ENCODE data around the gene PIP4K2A. TPM values are rescaled to one million over a fixed set of nuclear protein-coding genes. Genes with fewer than 3 reads are reported as not detected.
"Not testable (repeated sequence)": the region's sequence is repeated elsewhere in the genome, so short reads cannot be mapped to it uniquely, and the experiment has no call there.

PIP4K2A gene
- total RNA-seq = 100 to 1,000 TPM in 1 of 2 donors, 10 to 100 TPM in 1; 87.7 to 137 TPM

DNA sequence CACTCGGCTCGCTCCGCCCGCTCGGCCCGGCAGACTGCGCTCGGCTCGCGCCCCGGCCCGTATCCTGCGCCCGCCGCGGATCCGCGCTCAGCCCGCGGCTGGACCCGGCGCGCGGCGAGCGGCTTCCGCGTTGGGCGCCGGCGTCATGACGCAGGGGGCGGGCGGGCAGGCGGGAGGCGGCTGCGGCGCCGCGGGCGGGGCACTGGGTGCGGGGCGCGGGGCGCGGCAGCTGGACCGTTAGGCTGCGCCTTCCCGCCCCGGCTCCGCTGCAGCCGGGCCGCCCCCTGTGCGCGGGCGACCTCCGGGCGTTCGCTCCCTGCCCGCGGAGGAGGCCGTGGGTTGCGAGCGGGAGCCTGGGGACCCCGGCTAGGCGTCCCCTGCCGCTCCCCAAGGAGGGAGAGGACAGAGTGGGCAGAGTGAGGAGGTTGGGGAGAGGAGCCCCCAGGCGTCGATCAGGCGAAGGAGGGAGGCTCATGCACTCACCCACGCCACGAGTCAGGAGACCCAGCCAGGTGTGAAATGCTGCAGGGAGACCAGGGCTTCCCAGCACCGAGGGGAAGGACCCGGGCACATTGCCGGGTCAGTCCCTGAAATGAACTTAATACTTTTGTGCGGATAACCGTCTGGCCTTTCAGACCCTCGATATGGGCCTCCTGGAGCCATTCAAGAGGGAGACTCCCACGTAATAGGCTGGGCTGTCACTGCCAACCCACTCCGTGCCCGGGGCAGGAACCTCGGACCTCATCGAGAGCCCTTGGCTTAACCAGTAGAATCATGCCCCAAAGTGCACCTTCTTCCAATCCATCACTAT is at the start of gene PIP4K2A:
TSS of gene PIP4K2A (minus strand) at position 100 of the 811 bp plus-strand sequence. CDS start 252 bp downstream, outside the sequence.
- Mint-ChIP-seq H3K36me3 (peaks cover 4 to 9% of the 10 kb centered on the region in 2 donors), H3K9me3 (no peaks in the 10 kb centered on the region), H3K27ac (peak within 1 kb of the TSS; percentile 89 to 94)
- DNase-seq (ENCODE audit: low spot score in 2 of 2) = peak; percentile 76 to 79
- peak; percentile 88 for ATAC-seq

DNA sequence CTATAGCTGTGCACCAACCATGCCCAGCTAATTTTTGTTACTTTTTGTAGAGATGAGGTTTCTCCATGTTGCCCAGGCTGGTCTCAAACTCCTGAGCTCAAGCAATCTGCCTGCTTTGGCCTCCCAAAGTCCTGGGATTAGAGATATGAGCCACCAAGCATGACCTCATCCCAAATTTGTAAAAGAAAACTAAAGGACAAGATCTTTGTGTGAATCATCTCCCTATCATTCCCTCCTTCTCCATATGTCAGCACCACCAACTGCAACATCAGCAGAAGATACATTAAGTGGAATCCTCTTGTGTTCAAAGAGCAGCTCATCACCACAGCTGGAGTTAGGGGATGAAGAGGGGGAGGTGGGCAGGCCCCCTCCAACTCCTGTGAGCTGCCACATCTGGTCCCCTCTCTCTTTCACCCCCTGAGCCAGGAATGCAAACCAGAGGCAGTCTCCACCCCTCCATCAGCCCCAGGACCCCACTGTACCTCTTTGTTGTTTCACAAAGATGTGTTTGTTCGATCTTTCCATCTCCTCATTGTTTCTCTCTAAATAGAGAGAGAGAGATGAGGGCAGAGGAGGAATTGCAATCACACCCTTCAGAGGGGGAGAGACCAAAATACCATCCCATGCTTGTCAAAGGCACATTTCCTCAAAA is 47.3 kb upstream of the PIP4K2A start:
- ATAC-seq (no peak), DNase-seq (ENCODE audit: low spot score in 2 of 2) (no peak)
- Mint-ChIP-seq H3K36me3 (no peaks in the 10 kb centered on the region), H3K27ac (no peak overlapping the region), H3K9me3 (no peaks in the 10 kb centered on the region)

GRCh38 chr10:22760025-22760424 is 45.6 kb upstream of the PIP4K2A start:
- Mint-ChIP-seq H3K36me3 (no peaks in the 10 kb centered on the region), H3K27ac (no peak overlapping the region), H3K9me3 (no peaks in the 10 kb centered on the region)
- DNase-seq (ENCODE audit: low spot score in 2 of 2) = no peak
- ATAC-seq = no peak

DNA sequence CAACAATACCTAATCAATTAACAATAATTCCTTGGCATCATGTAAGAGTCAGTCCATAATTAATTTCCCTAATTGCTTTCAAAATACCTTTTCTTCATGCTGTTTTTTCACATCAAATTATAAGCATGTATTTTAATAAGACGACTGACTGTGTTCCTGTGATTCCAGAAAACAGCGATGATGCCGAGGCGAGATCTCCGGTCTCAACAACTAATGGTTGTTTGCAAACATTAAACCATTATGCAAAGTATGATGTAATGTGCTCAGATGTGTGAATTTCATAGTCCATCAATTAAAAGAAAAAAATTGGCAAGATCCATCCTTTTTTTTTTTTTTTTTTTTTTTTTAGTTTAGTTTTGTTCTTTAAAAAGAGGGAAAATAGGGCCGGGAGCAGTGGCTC is 44.5 kb upstream of the PIP4K2A start:
- Mint-ChIP-seq H3K27ac (no peak overlapping the region), H3K9me3 (no peaks in the 10 kb centered on the region), H3K36me3 (no peaks in the 10 kb centered on the region)
- ATAC-seq (no peak), DNase-seq (ENCODE audit: low spot score in 2 of 2) (no peak)

GRCh38 chr10:22754296-22754695 is 39.9 kb upstream of the PIP4K2A start:
- no peak for DNase-seq (ENCODE audit: low spot score in 2 of 2)
- Mint-ChIP-seq H3K9me3 (no peaks in the 10 kb centered on the region), H3K27ac (no peak overlapping the region), H3K36me3 (no peaks in the 10 kb centered on the region)
- ATAC-seq = no peak

- Mint-ChIP-seq H3K9me3 (no peaks in the 10 kb centered on the region), H3K36me3 (no peaks in the 10 kb centered on the region), H3K27ac (no peak overlapping the region)
- ATAC-seq (no peak), DNase-seq (ENCODE audit: low spot score in 2 of 2) (no peak)
These were observed 39.4 kb upstream of the PIP4K2A start for GRCh38 chr10:22753786-22754185.

- Mint-ChIP-seq H3K36me3 (no peaks in the 10 kb centered on the region), H3K9me3 (no peaks in the 10 kb centered on the region), H3K27ac (no peak overlapping the region)
- DNase-seq (ENCODE audit: low spot score in 2 of 2) (no peak), ATAC-seq (no peak)
These were observed 38.0 kb upstream of the PIP4K2A start for GRCh38 chr10:22752272-22752889.

- DNase-seq (ENCODE audit: low spot score in 2 of 2) = no peak
- H3K27ac Mint-ChIP-seq = no peak overlapping the region
These were observed 35.8 kb upstream of the PIP4K2A start for GRCh38 chr10:22750131-22750530.

DNA sequence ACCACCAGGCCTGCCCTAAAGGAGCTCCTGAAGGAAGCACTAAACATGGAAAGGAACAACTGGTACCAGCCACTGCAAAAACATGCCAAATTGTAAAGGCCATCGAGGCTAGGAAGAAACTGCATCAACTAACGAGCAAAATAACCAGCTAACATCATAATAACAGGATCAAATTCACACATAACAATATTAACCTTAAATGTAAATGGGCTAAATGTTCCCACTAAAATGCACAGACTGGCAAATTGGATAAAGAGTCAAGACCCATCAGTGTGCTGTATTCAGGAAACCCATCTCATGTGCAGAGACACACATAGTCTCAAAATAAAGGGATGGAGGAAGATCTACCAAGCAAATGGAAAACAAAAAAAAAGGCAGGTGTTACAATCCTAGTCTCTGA is 30.5 kb upstream of the PIP4K2A start:
- ATAC-seq; H3K27ac Mint-ChIP-seq; DNase-seq (ENCODE audit: low spot score in 2 of 2); H3K36me3 Mint-ChIP-seq: not testable (repeated sequence)
- H3K9me3 Mint-ChIP-seq = peaks cover 3 to 11% of the 10 kb centered on the region in 2 donors

More at GRCh38 chr10:22750131-22750530, 35.8 kb upstream of the PIP4K2A start:
- Mint-ChIP-seq H3K9me3 (no peaks in the 10 kb centered on the region), H3K36me3 (no peaks in the 10 kb centered on the region)
- no peak for ATAC-seq

DNA sequence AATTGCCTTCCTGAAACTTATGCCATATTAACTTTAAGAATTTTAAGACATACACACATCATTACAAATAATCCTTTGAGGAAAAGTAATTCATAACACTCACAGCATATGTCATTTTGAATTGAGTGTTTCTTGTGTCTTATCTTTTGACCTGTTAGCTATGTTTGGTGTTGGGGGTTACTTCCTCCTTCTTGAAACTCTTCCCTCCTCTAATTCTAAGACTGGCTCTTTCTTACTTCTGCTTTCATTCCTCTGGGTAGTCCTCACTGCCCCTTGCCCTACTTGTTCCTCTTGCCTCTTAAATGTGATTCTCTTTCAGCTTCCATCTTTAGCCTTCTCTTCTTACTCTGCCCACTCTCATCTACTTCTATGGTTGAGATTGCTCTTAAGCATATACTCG is 28.3 kb upstream of the PIP4K2A start:
- Mint-ChIP-seq H3K27ac (no peak overlapping the region), H3K9me3 (peaks cover 3 to 11% of the 10 kb centered on the region in 2 donors), H3K36me3 (peaks cover 0 to 5% of the 10 kb centered on the region in 2 donors)
- DNase-seq (ENCODE audit: low spot score in 2 of 2) (no peak), ATAC-seq (no peak)

- not testable (repeated sequence) for H3K27ac Mint-ChIP-seq; ATAC-seq; DNase-seq (ENCODE audit: low spot score in 2 of 2); H3K36me3 Mint-ChIP-seq
- H3K9me3 Mint-ChIP-seq = peaks cover 3 to 11% of the 10 kb centered on the region in 2 donors
These were observed 27.3 kb upstream of the PIP4K2A start for GRCh38 chr10:22741631-22742030.

GRCh38 chr10:22740180-22740579 is 25.8 kb upstream of the PIP4K2A start:
- H3K36me3 Mint-ChIP-seq = peaks cover 0 to 5% of the 10 kb centered on the region in 2 donors
- DNase-seq (ENCODE audit: low spot score in 2 of 2) (no peak), ATAC-seq (no peak)
- H3K9me3 Mint-ChIP-seq = peaks cover 3 to 11% of the 10 kb centered on the region in 2 donors
- no peak overlapping the region for H3K27ac Mint-ChIP-seq

DNA sequence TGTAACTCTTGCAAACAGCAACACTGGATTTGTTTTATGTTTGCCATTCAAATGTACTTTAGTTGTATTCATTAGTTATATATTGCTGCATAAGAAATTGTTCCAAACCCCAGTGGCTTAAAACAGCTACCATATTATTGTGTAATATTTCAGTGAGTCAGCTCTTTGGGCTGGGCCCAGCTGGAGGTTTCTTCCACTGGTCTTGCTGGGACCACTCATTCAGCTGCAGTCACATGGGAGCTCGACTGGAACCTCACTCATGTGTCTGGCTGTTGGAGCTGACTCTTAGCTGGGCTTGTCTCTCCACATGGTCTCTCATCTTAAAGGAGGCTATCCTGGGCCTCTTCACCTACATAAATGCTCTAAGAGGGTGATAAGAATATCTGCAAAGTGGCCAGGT is 23.2 kb upstream of the PIP4K2A start:
- Mint-ChIP-seq H3K9me3 (peaks cover 0 to 4% of the 10 kb centered on the region in 2 donors), H3K27ac (no peak overlapping the region), H3K36me3 (peaks cover 0 to 5% of the 10 kb centered on the region in 2 donors)
- DNase-seq (ENCODE audit: low spot score in 2 of 2) (no peak), ATAC-seq (no peak)

DNA sequence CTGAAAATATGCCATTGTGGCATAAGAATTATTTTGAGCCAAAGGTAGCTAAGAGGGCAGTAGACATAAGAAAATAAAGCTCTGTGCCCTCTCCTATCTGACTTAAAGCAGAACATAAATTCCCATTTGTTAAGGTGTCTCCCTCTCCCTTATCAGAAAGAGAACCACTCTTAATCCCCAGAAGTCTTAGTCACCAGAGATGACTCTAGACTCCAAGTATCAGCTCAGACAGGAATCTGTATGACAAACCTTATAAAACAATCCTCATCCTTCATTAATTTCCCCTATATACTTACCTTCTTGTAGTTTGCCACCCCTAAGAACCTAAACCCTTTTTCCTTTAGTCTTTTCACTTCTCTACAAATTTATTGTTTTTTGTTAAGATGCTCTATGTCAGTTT is 21.8 kb upstream of the PIP4K2A start:
- ATAC-seq = no peak
- Mint-ChIP-seq H3K27ac (no peak overlapping the region), H3K36me3 (peaks cover 0 to 5% of the 10 kb centered on the region in 2 donors), H3K9me3 (peaks cover 0 to 4% of the 10 kb centered on the region in 2 donors)
- no peak for DNase-seq (ENCODE audit: low spot score in 2 of 2)

DNA sequence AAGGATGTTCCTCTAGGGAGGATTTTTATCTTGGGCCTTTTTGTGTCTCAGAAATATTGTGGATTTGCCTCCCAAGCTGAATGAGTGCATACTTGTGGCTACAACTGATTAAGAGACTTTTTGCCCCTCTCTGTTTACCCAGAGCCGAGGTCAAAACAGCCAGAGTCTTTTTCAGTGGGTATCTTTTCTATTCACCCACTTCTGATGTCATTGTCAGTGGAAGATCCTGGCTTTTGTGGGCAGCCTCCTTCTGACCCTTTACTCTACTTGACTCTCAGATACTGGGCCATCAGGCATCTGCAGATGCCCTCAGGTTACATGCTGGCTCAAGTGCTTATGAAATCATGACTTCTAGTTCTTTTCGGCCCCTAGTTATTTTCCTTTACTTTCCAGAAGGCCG is 19.6 kb upstream of the PIP4K2A start:
- Mint-ChIP-seq H3K9me3 (no peaks in the 10 kb centered on the region), H3K36me3 (no peaks in the 10 kb centered on the region), H3K27ac (no peak overlapping the region)
- no peak for ATAC-seq
- no peak for DNase-seq (ENCODE audit: low spot score in 2 of 2)

- Mint-ChIP-seq H3K9me3 (no peaks in the 10 kb centered on the region), H3K36me3 (no peaks in the 10 kb centered on the region), H3K27ac (no peak overlapping the region)
- DNase-seq (ENCODE audit: low spot score in 2 of 2) = no peak
- no peak for ATAC-seq
These were observed 13.3 kb upstream of the PIP4K2A start for GRCh38 chr10:22727663-22728062.

- H3K36me3 Mint-ChIP-seq = no peaks in the 10 kb centered on the region
- H3K27ac Mint-ChIP-seq = no peak overlapping the region
- no peak for ATAC-seq
- no peaks in the 10 kb centered on the region for H3K9me3 Mint-ChIP-seq
- DNase-seq (ENCODE audit: low spot score in 2 of 2) = no peak
These were observed 12.7 kb upstream of the PIP4K2A start for GRCh38 chr10:22727112-22727511.

Data from activated naive CD4-positive, alpha-beta T cell treated with anti-CD3 and anti-CD28 coated beads, Interleukin-2, amount 50 U/mL, for 72 hours (primary cell).